SK-N-SH treated with all-trans-retinoic acid at 6 μM for 48 hours (cell line): ENCODE results near the gene GOLGA8T.
"Not testable (repeated sequence)": the region's sequence is repeated elsewhere in the genome, so short reads cannot be mapped to it uniquely, and the experiment has no call there.

Experiments
- GLIS3 ChIP-seq: fragments of 250-450 bp; sonication (Bioruptor Pico); IDR thresholded peaks from 2 replicates; pipeline ENCODE4 v1.5.0; 2020; ENCODE audit warnings: mild to moderate bottlenecking, moderate library complexity
- ISL1 ChIP-seq: fragments of 250-450 bp; sonication (Bioruptor Pico); IDR thresholded peaks from 2 replicates; pipeline ENCODE4 v2.1.2; 2022; ENCODE audit warnings: mild to moderate bottlenecking, moderate library complexity
- OSR1 ChIP-seq: fragments of 250-450 bp; sonication (Bioruptor Pico); IDR thresholded peaks from 2 replicates; pipeline ENCODE4 v1.8.0; 2022; ENCODE audit warnings: moderate library complexity, mild to moderate bottlenecking, inconsistent platforms
- PATZ1 ChIP-seq: fragments of 250-450 bp; sonication (Bioruptor Pico); IDR thresholded peaks from 2 replicates; pipeline ENCODE4 v1.8.0; 2020; ENCODE audit warnings: mild to moderate bottlenecking, moderate library complexity, borderline replicate concordance
- RARB ChIP-seq: fragments of 250-450 bp; sonication (Bioruptor Pico); IDR thresholded peaks from 2 replicates; pipeline ENCODE4 v1.8.0; 2021; ENCODE audit warnings: mild to moderate bottlenecking, moderate library complexity
- TCF4 ChIP-seq: fragments of 250-450 bp; sonication (Bioruptor Pico); IDR thresholded peaks from 2 replicates; pipeline ENCODE4 v1.8.0; 2021; ENCODE audit warnings: mild to moderate bottlenecking, moderate library complexity, borderline replicate concordance
- TOX ChIP-seq: fragments of 250-450 bp; sonication (Bioruptor Pico); IDR thresholded peaks from 2 replicates; pipeline ENCODE4 v1.8.0; 2021; ENCODE audit warnings: mild to moderate bottlenecking, moderate library complexity, borderline replicate concordance
- ZFP30 ChIP-seq: fragments of 450-650 bp; formaldehyde crosslinking; IDR thresholded peaks from 2 replicates; pipeline ENCODE4 v1.5.0; 2022; ENCODE audit warnings: mild to moderate bottlenecking, moderate library complexity
- ZNF565 ChIP-seq: fragments of 450-650 bp; formaldehyde crosslinking; conservative IDR thresholded peaks from 2 replicates; pipeline ENCODE4 v1.5.0; 2020; ENCODE audit warnings: low read depth, mild to moderate bottlenecking, moderate library complexity
- ZNF8 ChIP-seq: fragments of 450-650 bp; formaldehyde crosslinking; IDR thresholded peaks from 2 replicates; pipeline ENCODE4 v1.5.0; 2020; ENCODE audit warnings: mild to moderate bottlenecking, moderate library complexity
- TF ChIP-seq, protein P1 (sequence below): fragments of 250-450 bp; sonication (Bioruptor Pico); IDR thresholded peaks from 2 replicates; pipeline ENCODE4 v1.5.0; 2020; ENCODE audit warnings: mild to moderate bottlenecking, moderate library complexity
- TF ChIP-seq, protein P2 (sequence below): fragments of 250-450 bp; sonication (Bioruptor Pico); IDR thresholded peaks from 2 replicates; pipeline ENCODE4 v1.5.1; 2021; ENCODE audit warnings: mild to moderate bottlenecking, moderate library complexity
- TF ChIP-seq, protein P3 (sequence below): fragments of 250-450 bp; sonication (Bioruptor Pico); IDR thresholded peaks from 2 replicates; pipeline ENCODE4 v1.5.1; 2020; ENCODE audit warnings: low read depth, mild to moderate bottlenecking, moderate library complexity
- TF ChIP-seq, protein P4 (sequence below): fragments of 250-450 bp; sonication (Bioruptor Pico); IDR thresholded peaks from 2 replicates; pipeline ENCODE4 v1.8.0; 2021; ENCODE audit warnings: low read depth, mild to moderate bottlenecking, moderate library complexity, borderline replicate concordance

- not testable (repeated sequence) for TF ChIP-seq TOX; TCF4 (CRISPR knock-in tag); RARB (CRISPR knock-in tag); GLIS3; ZNF565; ISL1 (CRISPR knock-in tag); PATZ1; OSR1 (CRISPR knock-in tag); ZNF8 (CRISPR knock-in tag); ZFP30 (CRISPR knock-in tag)
- TF ChIP-seq, protein P1, sequence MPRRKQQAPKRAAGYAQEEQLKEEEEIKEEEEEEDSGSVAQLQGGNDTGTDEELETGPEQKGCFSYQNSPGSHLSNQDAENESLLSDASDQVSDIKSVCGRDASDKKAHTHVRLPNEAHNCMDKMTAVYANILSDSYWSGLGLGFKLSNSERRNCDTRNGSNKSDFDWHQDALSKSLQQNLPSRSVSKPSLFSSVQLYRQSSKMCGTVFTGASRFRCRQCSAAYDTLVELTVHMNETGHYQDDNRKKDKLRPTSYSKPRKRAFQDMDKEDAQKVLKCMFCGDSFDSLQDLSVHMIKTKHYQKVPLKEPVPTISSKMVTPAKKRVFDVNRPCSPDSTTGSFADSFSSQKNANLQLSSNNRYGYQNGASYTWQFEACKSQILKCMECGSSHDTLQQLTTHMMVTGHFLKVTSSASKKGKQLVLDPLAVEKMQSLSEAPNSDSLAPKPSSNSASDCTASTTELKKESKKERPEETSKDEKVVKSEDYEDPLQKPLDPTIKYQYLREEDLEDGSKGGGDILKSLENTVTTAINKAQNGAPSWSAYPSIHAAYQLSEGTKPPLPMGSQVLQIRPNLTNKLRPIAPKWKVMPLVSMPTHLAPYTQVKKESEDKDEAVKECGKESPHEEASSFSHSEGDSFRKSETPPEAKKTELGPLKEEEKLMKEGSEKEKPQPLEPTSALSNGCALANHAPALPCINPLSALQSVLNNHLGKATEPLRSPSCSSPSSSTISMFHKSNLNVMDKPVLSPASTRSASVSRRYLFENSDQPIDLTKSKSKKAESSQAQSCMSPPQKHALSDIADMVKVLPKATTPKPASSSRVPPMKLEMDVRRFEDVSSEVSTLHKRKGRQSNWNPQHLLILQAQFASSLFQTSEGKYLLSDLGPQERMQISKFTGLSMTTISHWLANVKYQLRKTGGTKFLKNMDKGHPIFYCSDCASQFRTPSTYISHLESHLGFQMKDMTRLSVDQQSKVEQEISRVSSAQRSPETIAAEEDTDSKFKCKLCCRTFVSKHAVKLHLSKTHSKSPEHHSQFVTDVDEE, result not testable (repeated sequence)
- TF ChIP-seq, protein P2, sequence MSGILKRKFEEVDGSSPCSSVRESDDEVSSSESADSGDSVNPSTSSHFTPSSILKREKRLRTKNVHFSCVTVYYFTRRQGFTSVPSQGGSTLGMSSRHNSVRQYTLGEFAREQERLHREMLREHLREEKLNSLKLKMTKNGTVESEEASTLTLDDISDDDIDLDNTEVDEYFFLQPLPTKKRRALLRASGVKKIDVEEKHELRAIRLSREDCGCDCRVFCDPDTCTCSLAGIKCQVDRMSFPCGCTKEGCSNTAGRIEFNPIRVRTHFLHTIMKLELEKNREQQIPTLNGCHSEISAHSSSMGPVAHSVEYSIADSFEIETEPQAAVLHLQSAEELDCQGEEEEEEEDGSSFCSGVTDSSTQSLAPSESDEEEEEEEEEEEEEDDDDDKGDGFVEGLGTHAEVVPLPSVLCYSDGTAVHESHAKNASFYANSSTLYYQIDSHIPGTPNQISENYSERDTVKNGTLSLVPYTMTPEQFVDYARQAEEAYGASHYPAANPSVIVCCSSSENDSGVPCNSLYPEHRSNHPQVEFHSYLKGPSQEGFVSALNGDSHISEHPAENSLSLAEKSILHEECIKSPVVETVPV (CRISPR knock-in tag), result not testable (repeated sequence)
- TF ChIP-seq, protein P3, sequence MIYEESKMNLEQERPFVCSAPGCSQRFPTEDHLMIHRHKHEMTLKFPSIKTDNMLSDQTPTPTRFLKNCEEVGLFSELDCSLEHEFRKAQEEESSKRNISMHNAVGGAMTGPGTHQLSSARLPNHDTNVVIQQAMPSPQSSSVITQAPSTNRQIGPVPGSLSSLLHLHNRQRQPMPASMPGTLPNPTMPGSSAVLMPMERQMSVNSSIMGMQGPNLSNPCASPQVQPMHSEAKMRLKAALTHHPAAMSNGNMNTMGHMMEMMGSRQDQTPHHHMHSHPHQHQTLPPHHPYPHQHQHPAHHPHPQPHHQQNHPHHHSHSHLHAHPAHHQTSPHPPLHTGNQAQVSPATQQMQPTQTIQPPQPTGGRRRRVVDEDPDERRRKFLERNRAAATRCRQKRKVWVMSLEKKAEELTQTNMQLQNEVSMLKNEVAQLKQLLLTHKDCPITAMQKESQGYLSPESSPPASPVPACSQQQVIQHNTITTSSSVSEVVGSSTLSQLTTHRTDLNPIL (CRISPR knock-in tag), result not testable (repeated sequence)
- TF ChIP-seq, protein P4, sequence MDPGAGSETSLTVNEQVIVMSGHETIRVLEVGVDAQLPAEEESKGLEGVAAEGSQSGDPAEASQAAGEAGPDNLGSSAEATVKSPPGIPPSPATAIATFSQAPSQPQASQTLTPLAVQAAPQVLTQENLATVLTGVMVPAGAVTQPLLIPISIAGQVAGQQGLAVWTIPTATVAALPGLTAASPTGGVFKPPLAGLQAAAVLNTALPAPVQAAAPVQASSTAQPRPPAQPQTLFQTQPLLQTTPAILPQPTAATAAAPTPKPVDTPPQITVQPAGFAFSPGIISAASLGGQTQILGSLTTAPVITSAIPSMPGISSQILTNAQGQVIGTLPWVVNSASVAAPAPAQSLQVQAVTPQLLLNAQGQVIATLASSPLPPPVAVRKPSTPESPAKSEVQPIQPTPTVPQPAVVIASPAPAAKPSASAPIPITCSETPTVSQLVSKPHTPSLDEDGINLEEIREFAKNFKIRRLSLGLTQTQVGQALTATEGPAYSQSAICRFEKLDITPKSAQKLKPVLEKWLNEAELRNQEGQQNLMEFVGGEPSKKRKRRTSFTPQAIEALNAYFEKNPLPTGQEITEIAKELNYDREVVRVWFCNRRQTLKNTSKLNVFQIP (CRISPR knock-in tag), result not testable (repeated sequence)
These were observed 32.6 kb downstream of the GOLGA8T start for GRCh38 chr15:30167403-30167802.
